Measurements from ENCODE around the gene NFKB1.

- TF ChIP-seq EZH2phosphoT487 (conservative IDR thresholded peaks at IDR 0.05; ENCODE audit: low read length), result no peak
- TF ChIP-seq, protein P1, sequence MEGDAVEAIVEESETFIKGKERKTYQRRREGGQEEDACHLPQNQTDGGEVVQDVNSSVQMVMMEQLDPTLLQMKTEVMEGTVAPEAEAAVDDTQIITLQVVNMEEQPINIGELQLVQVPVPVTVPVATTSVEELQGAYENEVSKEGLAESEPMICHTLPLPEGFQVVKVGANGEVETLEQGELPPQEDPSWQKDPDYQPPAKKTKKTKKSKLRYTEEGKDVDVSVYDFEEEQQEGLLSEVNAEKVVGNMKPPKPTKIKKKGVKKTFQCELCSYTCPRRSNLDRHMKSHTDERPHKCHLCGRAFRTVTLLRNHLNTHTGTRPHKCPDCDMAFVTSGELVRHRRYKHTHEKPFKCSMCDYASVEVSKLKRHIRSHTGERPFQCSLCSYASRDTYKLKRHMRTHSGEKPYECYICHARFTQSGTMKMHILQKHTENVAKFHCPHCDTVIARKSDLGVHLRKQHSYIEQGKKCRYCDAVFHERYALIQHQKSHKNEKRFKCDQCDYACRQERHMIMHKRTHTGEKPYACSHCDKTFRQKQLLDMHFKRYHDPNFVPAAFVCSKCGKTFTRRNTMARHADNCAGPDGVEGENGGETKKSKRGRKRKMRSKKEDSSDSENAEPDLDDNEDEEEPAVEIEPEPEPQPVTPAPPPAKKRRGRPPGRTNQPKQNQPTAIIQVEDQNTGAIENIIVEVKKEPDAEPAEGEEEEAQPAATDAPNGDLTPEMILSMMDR (IDR thresholded peaks at IDR 0.05; ENCODE audit: insufficient read depth, low read length, poor library complexity, severe bottlenecking), result no peak
Observed at GRCh38 chr4:102640669-102641068, 139.5 kb downstream of the NFKB1 start.

Data from SU-DHL-6 (cell line).